Activated T-cell treated with anti-CD3 and anti-CD28 coated beads for 24 hours (primary cell): ENCODE data around the gene ROR1.

Experiments used
- DNase-seq: peaks from one replicate; pipeline ENCODE4 v3.0.0-alpha.2; 2020; ENCODE audit warnings: low read depth

Gene ROR1

GRCh38 chr1:63980740-63981407 is 207.1 kb downstream of the ROR1 start:
- DNase-seq: no peak

- DNase-seq: no peak
These were observed 207.6 kb downstream of the ROR1 start for GRCh38 chr1:63981408-63981773.

GRCh38 chr1:63982201-63982600 is 208.4 kb downstream of the ROR1 start:
- no peak for DNase-seq

- DNase-seq: no peak
These were observed 209.8 kb downstream of the ROR1 start for GRCh38 chr1:63983391-63984256.

GRCh38 chr1:63984257-63984929 is 210.6 kb downstream of the ROR1 start:
- no peak for DNase-seq

GRCh38 chr1:63984930-63985290 is 211.1 kb downstream of the ROR1 start:
- DNase-seq: no peak

GRCh38 chr1:63987014-63987627 is 213.3 kb downstream of the ROR1 start:
- DNase-seq: no peak

GRCh38 chr1:63987628-63988024 is 213.8 kb downstream of the ROR1 start:
- no peak for DNase-seq

- no peak for DNase-seq
These were observed 215.1 kb downstream of the ROR1 start for GRCh38 chr1:63988941-63989340.

- DNase-seq: no peak
These were observed 217.9 kb downstream of the ROR1 start for GRCh38 chr1:63991685-63992084.

GRCh38 chr1:64000021-64000420 is 226.2 kb downstream of the ROR1 start:
- DNase-seq: no peak

GRCh38 chr1:64001038-64001437 is 227.2 kb downstream of the ROR1 start:
- no peak for DNase-seq

GRCh38 chr1:64004451-64005025 is 230.7 kb downstream of the ROR1 start:
- no peak for DNase-seq

GRCh38 chr1:64005801-64006200 is 232.0 kb downstream of the ROR1 start:
- no peak for DNase-seq

GRCh38 chr1:64006276-64007051 is 232.6 kb downstream of the ROR1 start:
- DNase-seq: no peak

- no peak for DNase-seq
These were observed 236.5 kb downstream of the ROR1 start for GRCh38 chr1:64010316-64010715.

- no peak for DNase-seq
These were observed 239.6 kb downstream of the ROR1 start for GRCh38 chr1:64013395-64013794.

GRCh38 chr1:64019818-64020217 is 246.0 kb downstream of the ROR1 start:
- no peak for DNase-seq

GRCh38 chr1:64021066-64021465 is 247.2 kb downstream of the ROR1 start:
- no peak for DNase-seq

GRCh38 chr1:64025051-64025450 is 251.2 kb downstream of the ROR1 start:
- no peak for DNase-seq

GRCh38 chr1:64029037-64029436 is 255.2 kb downstream of the ROR1 start:
- no peak for DNase-seq

- no peak for DNase-seq
These were observed 256.6 kb downstream of the ROR1 start for GRCh38 chr1:64030411-64030810.
